Measurements from ENCODE around the gene PTPRN2. TPM values are rescaled to one million over a fixed set of nuclear protein-coding genes. Genes with fewer than 3 reads are reported as not detected.
"Not testable (repeated sequence)": the region's sequence is repeated elsewhere in the genome, so short reads cannot be mapped to it uniquely, and the experiment has no call there.

PTPRN2 gene
- total and polyA plus RNA-seq, 2 donors (not counting 1 experiment from before 2014, with no cell fraction given): 0.54 to 1.2 TPM

DNA sequence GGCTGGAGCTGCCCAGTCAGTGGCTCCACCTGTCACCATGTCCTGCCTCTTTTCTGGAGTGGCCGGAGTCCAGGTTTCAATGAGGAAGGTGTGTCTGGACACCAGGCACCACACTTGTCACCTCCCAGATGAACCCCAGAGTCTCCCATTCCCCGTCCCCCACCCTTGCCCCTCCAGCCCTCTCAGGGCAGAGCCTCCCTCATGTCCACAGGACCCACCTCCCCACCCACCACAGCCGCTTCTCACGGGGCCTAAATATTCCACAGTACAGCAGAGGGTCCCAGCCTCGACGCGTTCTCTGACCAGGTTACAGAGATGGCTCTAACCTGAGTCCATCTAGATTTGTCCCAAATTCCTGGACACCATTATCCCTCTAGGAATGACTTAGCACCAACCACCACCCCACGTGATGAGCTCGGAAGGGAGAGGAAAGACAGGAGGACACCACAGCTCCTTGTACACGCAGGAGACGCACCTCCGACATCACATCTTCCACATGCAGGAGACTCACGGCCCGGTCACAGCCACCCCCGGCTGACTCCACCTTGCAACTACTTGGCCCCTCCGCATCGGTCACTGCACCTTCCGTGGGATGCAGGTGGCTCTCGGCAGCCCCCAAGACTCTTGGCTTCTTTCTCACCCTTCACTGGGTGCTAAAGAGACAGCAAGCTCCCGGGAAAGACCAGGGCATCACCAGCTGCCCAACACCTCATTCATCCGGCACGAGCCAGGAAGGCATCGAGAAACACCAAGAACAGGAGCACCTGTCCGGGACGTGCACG, 690.7 kb downstream of the PTPRN2 start:
- TF ChIP-seq, protein P1, sequence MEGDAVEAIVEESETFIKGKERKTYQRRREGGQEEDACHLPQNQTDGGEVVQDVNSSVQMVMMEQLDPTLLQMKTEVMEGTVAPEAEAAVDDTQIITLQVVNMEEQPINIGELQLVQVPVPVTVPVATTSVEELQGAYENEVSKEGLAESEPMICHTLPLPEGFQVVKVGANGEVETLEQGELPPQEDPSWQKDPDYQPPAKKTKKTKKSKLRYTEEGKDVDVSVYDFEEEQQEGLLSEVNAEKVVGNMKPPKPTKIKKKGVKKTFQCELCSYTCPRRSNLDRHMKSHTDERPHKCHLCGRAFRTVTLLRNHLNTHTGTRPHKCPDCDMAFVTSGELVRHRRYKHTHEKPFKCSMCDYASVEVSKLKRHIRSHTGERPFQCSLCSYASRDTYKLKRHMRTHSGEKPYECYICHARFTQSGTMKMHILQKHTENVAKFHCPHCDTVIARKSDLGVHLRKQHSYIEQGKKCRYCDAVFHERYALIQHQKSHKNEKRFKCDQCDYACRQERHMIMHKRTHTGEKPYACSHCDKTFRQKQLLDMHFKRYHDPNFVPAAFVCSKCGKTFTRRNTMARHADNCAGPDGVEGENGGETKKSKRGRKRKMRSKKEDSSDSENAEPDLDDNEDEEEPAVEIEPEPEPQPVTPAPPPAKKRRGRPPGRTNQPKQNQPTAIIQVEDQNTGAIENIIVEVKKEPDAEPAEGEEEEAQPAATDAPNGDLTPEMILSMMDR (conservative IDR thresholded peaks at IDR 0.05 in 1 of 2, IDR thresholded peaks at IDR 0.05 in 1 of 2; ENCODE audit: low read depth in 1 of 2, low read length in 2 of 2): no peak
- no peak for TF ChIP-seq EZH2 (IDR thresholded peaks at IDR 0.05; ENCODE audit: low read length, missing control alignments)
- Histone ChIP-seq H4K20me1 (ENCODE audit: control insufficient read depth, extremely low read depth, insufficient read depth, low read length) (no peaks in the 10 kb centered on the region), H3K36me3 (ENCODE audit: control insufficient read depth, insufficient read depth, low read length) (no peaks in the 10 kb centered on the region), H3K9me3 (ENCODE audit: control insufficient read depth, insufficient read depth, low read depth, low read length) (no peaks in the 10 kb centered on the region), H3K27me3 (ENCODE audit: control insufficient read depth, insufficient read depth, low read length) (no peaks in the 10 kb centered on the region), H3K4me3 (replicated peaks in 1 of 4; ENCODE audit: control extremely low read depth in 1 of 4, insufficient read depth in 1 of 4, low read depth in 3 of 4, low read length in 4 of 4) (no peak overlapping the region), H3K27ac (ENCODE audit: insufficient read depth, low read length) (no peak overlapping the region), H3K79me2 (ENCODE audit: control insufficient read depth, insufficient read depth, low read length) (no peaks in the 10 kb centered on the region), H2AFZ (ENCODE audit: low read length) (no peak overlapping the region), H3K4me2 (ENCODE audit: extremely low read depth, insufficient read depth, low read length) (no peak overlapping the region), H3K4me1 (ENCODE audit: control insufficient read depth, extremely low read depth, insufficient read depth, low read length) (no peaks in the 10 kb centered on the region), H3K9ac (ENCODE audit: insufficient read depth, low read length) (no peak overlapping the region)
- DNase-seq (ENCODE audit: low read depth in 2 of 2): no peak

DNA sequence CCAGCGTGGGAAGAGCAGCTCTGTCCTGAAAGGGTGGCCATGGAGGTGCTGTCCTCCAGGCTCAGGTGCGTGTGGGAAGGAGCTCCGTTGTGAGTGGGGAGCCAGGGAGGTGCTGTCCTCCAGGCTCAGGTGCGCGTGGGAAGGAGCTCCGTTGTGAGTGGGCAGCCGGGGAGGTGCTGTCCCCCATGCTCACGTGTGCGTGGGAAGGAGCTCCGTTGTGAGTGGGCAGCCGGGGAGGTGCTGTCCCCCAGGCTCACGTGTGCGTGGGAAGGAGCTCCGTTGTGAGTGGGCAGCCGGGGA, 691.3 kb downstream of the PTPRN2 start:
- H3K79me2 ChIP-seq (ENCODE audit: control insufficient read depth, insufficient read depth, low read length); H3K9me3 ChIP-seq (ENCODE audit: control insufficient read depth, insufficient read depth, low read depth, low read length); H3K4me1 ChIP-seq (ENCODE audit: control insufficient read depth, extremely low read depth, insufficient read depth, low read length): not testable (repeated sequence)

DNA sequence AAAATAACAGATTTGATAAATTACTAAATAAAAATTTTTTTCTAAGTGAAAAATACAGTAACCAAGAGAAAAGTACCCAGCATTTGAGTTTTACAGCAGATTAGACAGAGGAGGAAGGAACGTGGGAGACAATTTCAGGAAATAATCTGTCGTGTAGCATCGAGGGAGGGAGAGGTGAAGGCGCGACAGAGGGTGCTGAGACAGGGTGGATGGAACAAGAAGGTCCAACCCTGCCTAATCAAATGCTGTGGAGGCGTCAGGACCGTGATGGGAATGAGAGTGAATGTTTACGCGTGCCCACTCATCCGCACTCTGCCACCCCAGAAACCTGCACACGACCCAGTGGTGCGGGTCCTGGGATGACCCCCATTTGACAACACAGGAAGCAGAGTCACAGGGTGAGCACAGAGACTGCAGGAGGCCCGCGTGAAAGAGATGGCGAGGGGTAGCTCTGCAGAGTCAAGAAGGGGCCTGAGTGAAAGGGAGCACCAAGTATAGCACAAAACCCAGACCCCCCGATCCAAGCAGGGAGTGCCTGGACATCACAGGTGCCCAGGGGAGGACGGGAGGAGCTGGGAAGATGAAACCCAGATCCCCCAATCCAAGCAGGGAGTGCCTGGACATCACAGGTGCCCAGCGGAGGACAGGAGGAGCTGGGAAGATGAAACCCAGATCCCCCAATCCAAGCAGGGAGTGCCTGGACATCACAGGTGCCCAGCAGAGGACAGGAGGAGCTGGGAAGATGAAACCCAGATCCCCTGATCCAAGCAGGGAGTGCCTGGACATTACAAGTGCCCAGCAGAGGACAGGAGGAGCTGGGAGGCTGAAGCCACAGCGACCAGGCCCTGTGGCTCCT, 691.9 kb downstream of the PTPRN2 start:
- no peaks in the 10 kb centered on the region for H4K20me1 ChIP-seq (ENCODE audit: control insufficient read depth, extremely low read depth, insufficient read depth, low read length)
- H3K4me3 ChIP-seq (replicated peaks in 1 of 4; ENCODE audit: control extremely low read depth in 1 of 4, insufficient read depth in 1 of 4, low read depth in 3 of 4, low read length in 4 of 4): no peak overlapping the region
- no peaks in the 10 kb centered on the region for H3K27me3 ChIP-seq (ENCODE audit: control insufficient read depth, insufficient read depth, low read length)
- no peak for TF ChIP-seq EZH2 (IDR thresholded peaks at IDR 0.05; ENCODE audit: low read length, missing control alignments)
- TF ChIP-seq, protein P1 (conservative IDR thresholded peaks at IDR 0.05 in 1 of 2, IDR thresholded peaks at IDR 0.05 in 1 of 2; ENCODE audit: low read depth in 1 of 2, low read length in 2 of 2): no peak
- no peaks in the 10 kb centered on the region for H3K4me1 ChIP-seq (ENCODE audit: control insufficient read depth, extremely low read depth, insufficient read depth, low read length)
- no peak overlapping the region for H3K9ac ChIP-seq (ENCODE audit: insufficient read depth, low read length)
- H3K27ac ChIP-seq (ENCODE audit: insufficient read depth, low read length): no peak overlapping the region
- H3K4me2 ChIP-seq (ENCODE audit: extremely low read depth, insufficient read depth, low read length): no peak overlapping the region
- no peak for DNase-seq (ENCODE audit: low read depth in 2 of 2)
- no peaks in the 10 kb centered on the region for H3K9me3 ChIP-seq (ENCODE audit: control insufficient read depth, insufficient read depth, low read depth, low read length)
- H3K36me3 ChIP-seq (ENCODE audit: control insufficient read depth, insufficient read depth, low read length): no peaks in the 10 kb centered on the region
- H2AFZ ChIP-seq (ENCODE audit: low read length): no peak overlapping the region
- no peaks in the 10 kb centered on the region for H3K79me2 ChIP-seq (ENCODE audit: control insufficient read depth, insufficient read depth, low read length)

More for the DNA sequence above, 691.3 kb downstream of the PTPRN2 start:
- H3K4me2 ChIP-seq (ENCODE audit: extremely low read depth, insufficient read depth, low read length); H4K20me1 ChIP-seq (ENCODE audit: control insufficient read depth, extremely low read depth, insufficient read depth, low read length); H3K27me3 ChIP-seq (ENCODE audit: control insufficient read depth, insufficient read depth, low read length); DNase-seq (ENCODE audit: low read depth in 2 of 2); H3K4me3 ChIP-seq (replicated peaks in 1 of 4; ENCODE audit: control extremely low read depth in 1 of 4, insufficient read depth in 1 of 4, low read depth in 3 of 4, low read length in 4 of 4); H3K27ac ChIP-seq (ENCODE audit: insufficient read depth, low read length); H3K36me3 ChIP-seq (ENCODE audit: control insufficient read depth, insufficient read depth, low read length); H2AFZ ChIP-seq (ENCODE audit: low read length); H3K9ac ChIP-seq (ENCODE audit: insufficient read depth, low read length): not testable (repeated sequence)

DNA sequence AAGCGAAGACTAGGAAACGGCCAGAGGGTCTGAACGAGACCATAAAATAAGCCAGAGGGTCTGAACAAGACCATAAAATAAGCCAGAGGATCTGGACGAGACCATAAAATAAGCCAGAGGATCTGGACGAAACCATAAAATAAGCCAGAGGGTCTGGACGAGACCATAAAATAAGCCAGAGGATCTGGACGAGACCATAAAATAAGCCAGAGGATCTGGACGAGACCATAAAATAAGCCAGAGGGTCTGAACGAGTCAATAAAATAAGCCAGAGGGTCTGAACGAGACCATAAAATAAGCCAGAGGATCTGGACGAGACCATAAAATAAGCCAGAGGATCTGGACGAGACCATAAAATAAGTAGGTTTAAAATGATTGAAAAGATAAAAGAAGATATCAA, 692.5 kb downstream of the PTPRN2 start:
- not testable (repeated sequence) for H3K36me3 ChIP-seq (ENCODE audit: control insufficient read depth, insufficient read depth, low read length); H4K20me1 ChIP-seq (ENCODE audit: control insufficient read depth, extremely low read depth, insufficient read depth, low read length); H3K9ac ChIP-seq (ENCODE audit: insufficient read depth, low read length); H3K79me2 ChIP-seq (ENCODE audit: control insufficient read depth, insufficient read depth, low read length); H3K27ac ChIP-seq (ENCODE audit: insufficient read depth, low read length); H3K4me3 ChIP-seq (replicated peaks in 1 of 4; ENCODE audit: control extremely low read depth in 1 of 4, insufficient read depth in 1 of 4, low read depth in 3 of 4, low read length in 4 of 4); H3K27me3 ChIP-seq (ENCODE audit: control insufficient read depth, insufficient read depth, low read length); H2AFZ ChIP-seq (ENCODE audit: low read length); H3K4me1 ChIP-seq (ENCODE audit: control insufficient read depth, extremely low read depth, insufficient read depth, low read length); H3K4me2 ChIP-seq (ENCODE audit: extremely low read depth, insufficient read depth, low read length); DNase-seq (ENCODE audit: low read depth in 2 of 2); H3K9me3 ChIP-seq (ENCODE audit: control insufficient read depth, insufficient read depth, low read depth, low read length)

Measured in fibroblast of lung (primary cell).